ENCODE measurements around the gene LCAT. TPM values are rescaled to one million over a fixed set of nuclear protein-coding genes. Genes with fewer than 3 reads are reported as not detected.

Gene LCAT
- total and polyA plus RNA-seq, 11 donors = 9.7 to 31.7 (median 18.2) TPM

DNA sequence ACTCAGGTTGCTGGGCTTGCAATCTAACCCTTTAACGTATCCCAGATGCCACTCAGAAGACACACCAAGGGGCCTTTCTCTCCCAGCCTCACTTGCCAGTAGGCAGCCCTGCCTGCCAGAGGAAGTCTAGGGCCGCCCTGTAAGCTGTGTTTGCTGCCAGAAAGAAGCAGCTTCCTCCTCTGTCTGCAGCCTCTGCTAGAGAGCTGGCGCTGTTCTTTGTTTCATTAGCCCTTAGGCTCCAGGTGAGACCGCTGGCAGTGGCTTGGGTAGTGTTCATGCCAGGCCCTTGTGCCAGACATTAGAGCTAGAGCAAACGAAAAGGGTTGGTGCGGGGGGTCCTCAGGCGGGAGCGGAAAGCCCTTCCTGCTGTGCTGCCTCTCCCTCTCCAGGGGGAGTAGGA, 21.2 kb downstream of the LCAT start:
- Histone ChIP-seq H3K27me3 (no peaks in the 10 kb centered on the region), H3K9me3 (no peaks in the 10 kb centered on the region), H3K4me3 (no peak overlapping the region), H3K27ac (peak overlapping the region in 2 of 12 donors; percentile 15 to 27), H3K4me1 (peaks cover 3 to 89% (median 51%) of the 10 kb centered on the region in 12 donors), H3K36me3 (peaks cover 0 to 23% (median 12%) of the 10 kb centered on the region in 9 donors)
- ATAC-seq = no peak
- intact Hi-C loops (cut with DNase I) = loop anchor here in 4 of 10 donors (10.0 kb wide), 1 partner anchor 248 kb away; no protein-coding TSS in a partner anchor
- no peak for DNase-seq
- TF ChIP-seq, protein P1, sequence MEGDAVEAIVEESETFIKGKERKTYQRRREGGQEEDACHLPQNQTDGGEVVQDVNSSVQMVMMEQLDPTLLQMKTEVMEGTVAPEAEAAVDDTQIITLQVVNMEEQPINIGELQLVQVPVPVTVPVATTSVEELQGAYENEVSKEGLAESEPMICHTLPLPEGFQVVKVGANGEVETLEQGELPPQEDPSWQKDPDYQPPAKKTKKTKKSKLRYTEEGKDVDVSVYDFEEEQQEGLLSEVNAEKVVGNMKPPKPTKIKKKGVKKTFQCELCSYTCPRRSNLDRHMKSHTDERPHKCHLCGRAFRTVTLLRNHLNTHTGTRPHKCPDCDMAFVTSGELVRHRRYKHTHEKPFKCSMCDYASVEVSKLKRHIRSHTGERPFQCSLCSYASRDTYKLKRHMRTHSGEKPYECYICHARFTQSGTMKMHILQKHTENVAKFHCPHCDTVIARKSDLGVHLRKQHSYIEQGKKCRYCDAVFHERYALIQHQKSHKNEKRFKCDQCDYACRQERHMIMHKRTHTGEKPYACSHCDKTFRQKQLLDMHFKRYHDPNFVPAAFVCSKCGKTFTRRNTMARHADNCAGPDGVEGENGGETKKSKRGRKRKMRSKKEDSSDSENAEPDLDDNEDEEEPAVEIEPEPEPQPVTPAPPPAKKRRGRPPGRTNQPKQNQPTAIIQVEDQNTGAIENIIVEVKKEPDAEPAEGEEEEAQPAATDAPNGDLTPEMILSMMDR (IDR thresholded peaks at IDR 0.05) = no peak
- TF ChIP-seq POLR2A (IDR thresholded peaks at IDR 0.05) = no peak
- 75 to 85% (median 82%) methylated on average over 7 to 8 of the region's 8 CpGs for WGBS, 4 donors

DNA sequence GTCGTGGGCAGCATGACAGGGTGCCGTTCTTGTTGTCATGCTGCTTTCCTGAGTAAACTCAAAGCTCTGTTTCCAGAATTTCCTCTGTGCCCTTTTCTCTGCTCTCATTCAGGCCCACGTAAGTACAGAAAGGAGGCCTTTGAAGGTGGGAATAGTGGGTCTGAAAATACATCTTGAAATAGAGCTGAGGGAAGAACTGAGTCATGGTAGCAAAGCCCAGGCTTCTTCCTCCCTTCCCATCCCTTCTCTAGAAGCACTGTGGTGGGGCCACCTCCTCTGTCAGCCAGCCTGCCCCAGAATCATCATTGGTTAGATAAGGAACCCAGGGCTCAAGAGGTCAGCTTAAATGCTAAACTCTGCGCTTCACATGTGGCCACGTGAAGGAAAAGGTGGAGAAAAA, 21.7 kb downstream of the LCAT start:
- no peaks in the 10 kb centered on the region for H3K9me3 ChIP-seq
- H3K27ac ChIP-seq = peak overlapping the region in 4 of 12 donors; percentile 10 to 27 (median 18)
- 64 to 75% (median 69%) methylated on average over 5 of the region's 5 CpGs for WGBS, 4 donors
- intact Hi-C loops (cut with DNase I) = loop anchor here in 4 of 10 donors (10.0 kb wide), 1 partner anchor 247 kb away; no protein-coding TSS in a partner anchor
- H3K4me3 ChIP-seq = no peak overlapping the region
- H3K4me1 ChIP-seq = peaks cover 3 to 94% (median 56%) of the 10 kb centered on the region in 12 donors
- no peak for TF ChIP-seq POLR2A (IDR thresholded peaks at IDR 0.05)
- TF ChIP-seq, protein P1 (IDR thresholded peaks at IDR 0.05) = no peak
- DNase-seq (no peak), ATAC-seq (no peak)
- H3K36me3 ChIP-seq = peaks cover 0 to 19% (median 6%) of the 10 kb centered on the region in 9 donors
- H3K27me3 ChIP-seq = no peaks in the 10 kb centered on the region

- peaks cover 0 to 38% (median 5%) of the 10 kb centered on the region in 9 donors for H3K36me3 ChIP-seq
- DNase-seq = no peak
- H3K4me1 ChIP-seq = peaks cover 0 to 98% (median 54%) of the 10 kb centered on the region in 12 donors
- intact Hi-C loops (cut with DNase I) = loop anchor here in 4 of 10 donors (5.0 to 10.0 kb wide), 2 partner anchors 102 to 245 kb away; no protein-coding TSS in a partner anchor
- no peaks in the 10 kb centered on the region for H3K9me3 ChIP-seq
- peak overlapping the region in 7 of 12 donors; percentile 4 to 39 (median 26) for H3K27ac ChIP-seq
- no peaks in the 10 kb centered on the region for H3K27me3 ChIP-seq
- WGBS, 4 donors = 55 to 73% (median 62%) methylated on average over 6 of the region's 6 CpGs
- no peak overlapping the region for H3K4me3 ChIP-seq
- TF ChIP-seq, protein P1 (IDR thresholded peaks at IDR 0.05) = peak in 7 of 12 donors; percentile 10 to 52 (median 20)
- TF ChIP-seq POLR2A (IDR thresholded peaks at IDR 0.05) = no peak
- ATAC-seq = peak in 3 of 4 donors; percentile 27 to 35 (median 27)
These were observed 24.2 kb downstream of the LCAT start for GRCh38 chr16:67919622-67920221.

DNA sequence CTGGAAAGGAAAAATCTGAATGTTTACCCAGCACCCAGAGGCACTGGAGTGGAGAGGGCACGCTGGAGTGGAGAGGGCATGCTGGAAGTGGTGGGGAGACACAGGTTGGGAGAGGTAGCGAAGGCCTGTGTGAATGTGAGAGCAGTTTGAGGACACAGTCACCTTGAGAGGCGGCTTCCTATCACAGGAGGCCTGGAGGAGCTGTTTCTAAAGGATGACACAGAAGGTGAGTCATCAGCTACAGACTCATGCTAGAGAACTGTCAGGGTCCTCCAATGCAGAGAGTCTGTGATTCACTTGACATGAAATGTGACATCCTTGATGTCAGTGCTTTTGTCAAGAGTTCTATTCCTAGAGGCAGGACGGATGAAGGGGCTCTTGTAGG, 26.1 kb downstream of the LCAT start:
- DNase-seq (no peak), ATAC-seq (peak in 3 of 4 donors; percentile 19 to 69 (median 40))
- Histone ChIP-seq H3K27ac (peak overlapping the region in 11 of 12 donors; percentile 31 to 76 (median 64)), H3K27me3 (no peaks in the 10 kb centered on the region), H3K4me1 (peaks cover 0 to 83% (median 51%) of the 10 kb centered on the region in 12 donors), H3K36me3 (peaks cover 0 to 32% (median 6%) of the 10 kb centered on the region in 9 donors), H3K4me3 (no peak overlapping the region), H3K9me3 (no peaks in the 10 kb centered on the region)
- 51 to 76% (median 59%) methylated on average over 4 of the region's 4 CpGs for WGBS, 4 donors
- no peak for TF ChIP-seq POLR2A (IDR thresholded peaks at IDR 0.05)
- TF ChIP-seq, protein P1 (IDR thresholded peaks at IDR 0.05) = no peak
- intact Hi-C loops (cut with DNase I) = loop anchor here in 1 of 10 donors (5.0 kb wide), 1 partner anchor 101 kb away; no protein-coding TSS in a partner anchor
